Effector CD4-positive, alpha-beta T cell (primary cell): ENCODE results near the gene ENOX2.
"Not testable (repeated sequence)": the region's sequence is repeated elsewhere in the genome, so short reads cannot be mapped to it uniquely, and the experiment has no call there.

ENCODE experiments used
- DNase-seq: peaks from one replicate; pipeline ENCODE4 v3.0.0-alpha.2; 2020
- total RNA-seq: gene quantifications from one replicate; lab custom pipeline; 2026; lab: John Stamatoyannopoulos, UW

Gene ENOX2
- total RNA-seq = 15.0 reads per million, percentile 40 among the genes with 10 or more reads in this experiment

DNA sequence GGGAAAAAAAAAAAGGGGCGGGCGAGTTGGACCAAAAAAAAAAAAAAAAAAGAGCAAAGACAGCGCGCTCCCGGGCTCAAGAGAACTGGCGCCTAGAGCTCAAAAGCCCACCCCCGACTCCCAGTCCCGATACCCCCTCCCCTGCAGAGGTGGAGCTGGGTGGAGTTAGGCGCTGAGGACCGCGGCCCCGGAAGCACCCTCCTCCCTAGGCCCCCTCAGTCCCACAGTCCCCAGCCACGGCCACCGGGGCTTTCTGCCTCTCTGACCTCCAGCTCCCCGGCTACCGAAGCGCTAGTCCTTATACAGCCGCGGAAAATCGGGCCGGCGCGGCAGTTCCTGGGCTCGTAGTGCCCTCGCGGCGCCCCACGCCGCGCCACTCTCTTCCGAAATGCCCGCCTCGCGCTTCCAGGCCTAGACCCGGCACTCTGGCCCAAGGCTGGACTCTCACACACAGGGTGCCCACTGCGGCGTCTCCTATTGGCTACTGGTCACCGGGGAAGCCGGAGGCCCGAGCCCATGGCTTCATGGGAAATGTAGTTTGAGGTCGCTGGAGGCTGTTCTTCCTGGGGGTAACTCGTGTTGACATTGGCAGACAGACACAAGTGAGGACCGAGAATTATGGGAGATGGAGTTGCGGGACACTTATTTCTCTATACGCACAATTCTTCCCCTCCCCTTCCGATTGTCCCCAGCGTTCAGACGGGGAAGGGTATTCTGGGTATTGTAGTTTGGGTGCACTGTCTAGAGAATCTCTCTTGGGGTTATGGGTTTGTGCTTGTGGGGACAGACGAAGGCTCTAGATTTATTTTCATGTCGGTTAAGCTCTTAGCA is at the start of gene ENOX2:
Gene ENOX2, minus strand, starts transcription at position 427 of the 831 bp plus-strand sequence. CDS start 199,993 bp downstream, outside the sequence.
- DNase-seq = peak; percentile 77

- no peak for DNase-seq
Observed at GRCh38 chrX:130952266-130953043, 49.4 kb upstream of the ENOX2 start.

DNA sequence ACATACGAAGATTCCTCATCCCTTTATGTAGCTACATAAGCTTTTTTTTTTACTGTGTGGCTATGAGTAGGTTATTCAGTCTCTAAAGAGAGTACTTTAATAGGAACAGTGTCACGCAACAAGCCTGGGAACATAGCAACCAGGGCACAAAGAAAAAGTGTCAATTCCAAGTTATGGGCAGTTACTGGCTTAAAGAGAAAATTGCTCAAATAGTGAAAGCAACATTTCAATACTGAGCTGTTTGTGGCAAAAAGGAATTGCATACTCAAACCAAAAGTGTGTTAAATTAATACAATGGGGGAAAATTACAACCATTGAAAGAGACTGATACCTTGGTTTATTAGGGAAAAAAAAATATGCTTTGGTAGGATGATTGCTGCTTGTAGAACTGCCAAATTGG is 41.2 kb upstream of the ENOX2 start:
- no peak for DNase-seq

DNA sequence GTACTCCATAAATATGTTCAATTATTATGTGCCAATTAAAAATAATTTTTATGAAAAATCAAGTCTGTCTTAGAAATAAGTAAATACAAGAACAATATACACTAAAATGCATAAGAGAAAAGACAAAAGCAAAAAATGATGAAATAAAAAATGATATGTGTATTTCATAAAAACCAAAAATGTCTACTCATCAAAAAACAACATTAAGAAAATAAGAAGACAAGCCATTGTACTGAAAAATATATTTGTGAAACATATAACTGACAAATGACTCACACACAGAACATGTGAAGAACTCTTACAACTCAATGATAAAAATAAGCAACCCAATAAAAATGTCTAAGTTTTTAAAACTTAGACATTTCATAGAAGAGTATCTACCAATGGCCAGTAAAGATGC is 34.1 kb upstream of the ENOX2 start:
- no peak for DNase-seq

- no peak for DNase-seq
Observed at GRCh38 chrX:130933358-130933757, 30.3 kb upstream of the ENOX2 start.

GRCh38 chrX:130920405-130920804 is 17.4 kb upstream of the ENOX2 start:
- not testable (repeated sequence) for DNase-seq

- not testable (repeated sequence) for DNase-seq
Observed at GRCh38 chrX:130919676-130920075, 16.7 kb upstream of the ENOX2 start.

- not testable (repeated sequence) for DNase-seq
Observed at GRCh38 chrX:130918498-130918897, 15.5 kb upstream of the ENOX2 start.

DNA sequence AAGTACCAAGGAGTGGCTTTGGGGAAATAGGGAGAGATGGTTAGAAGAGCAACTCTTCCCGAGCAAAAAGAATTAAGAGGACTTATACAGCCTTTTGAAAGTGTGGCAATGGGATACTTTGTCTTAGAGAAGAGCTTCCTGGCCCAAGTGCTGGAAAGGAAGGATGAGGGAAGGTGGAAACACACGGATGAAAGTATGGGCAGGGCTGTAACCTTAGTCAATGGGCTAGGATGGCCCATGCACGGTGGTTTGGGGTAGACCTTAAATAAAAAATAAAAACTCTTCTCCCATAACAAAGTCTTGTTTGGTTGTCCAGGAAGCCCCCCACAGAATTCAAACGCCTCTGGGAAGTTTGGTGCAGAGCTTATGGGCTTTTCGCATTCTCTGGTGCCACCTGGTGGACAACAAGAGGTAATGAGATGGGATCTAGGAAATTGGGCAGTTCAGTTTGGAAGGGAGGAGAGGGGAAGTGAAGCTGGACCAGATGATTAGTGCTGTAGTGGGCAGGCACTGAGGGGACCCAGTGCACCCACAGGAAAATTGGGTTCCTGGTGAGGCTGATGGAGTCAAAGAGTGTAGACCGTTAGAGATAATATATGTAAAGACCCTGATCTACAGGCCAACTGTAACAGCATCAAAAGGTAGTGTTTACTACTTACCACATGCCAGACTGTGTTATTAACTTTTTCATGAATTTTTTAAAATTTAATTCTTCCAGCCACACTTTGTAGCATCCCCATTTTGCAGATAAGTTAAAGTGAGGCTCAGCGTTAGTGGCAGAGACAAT is 13.8 kb upstream of the ENOX2 start:
- peak; percentile 28 for DNase-seq

- no peak for DNase-seq
Observed at GRCh38 chrX:130915302-130915701, 12.3 kb upstream of the ENOX2 start.

DNA sequence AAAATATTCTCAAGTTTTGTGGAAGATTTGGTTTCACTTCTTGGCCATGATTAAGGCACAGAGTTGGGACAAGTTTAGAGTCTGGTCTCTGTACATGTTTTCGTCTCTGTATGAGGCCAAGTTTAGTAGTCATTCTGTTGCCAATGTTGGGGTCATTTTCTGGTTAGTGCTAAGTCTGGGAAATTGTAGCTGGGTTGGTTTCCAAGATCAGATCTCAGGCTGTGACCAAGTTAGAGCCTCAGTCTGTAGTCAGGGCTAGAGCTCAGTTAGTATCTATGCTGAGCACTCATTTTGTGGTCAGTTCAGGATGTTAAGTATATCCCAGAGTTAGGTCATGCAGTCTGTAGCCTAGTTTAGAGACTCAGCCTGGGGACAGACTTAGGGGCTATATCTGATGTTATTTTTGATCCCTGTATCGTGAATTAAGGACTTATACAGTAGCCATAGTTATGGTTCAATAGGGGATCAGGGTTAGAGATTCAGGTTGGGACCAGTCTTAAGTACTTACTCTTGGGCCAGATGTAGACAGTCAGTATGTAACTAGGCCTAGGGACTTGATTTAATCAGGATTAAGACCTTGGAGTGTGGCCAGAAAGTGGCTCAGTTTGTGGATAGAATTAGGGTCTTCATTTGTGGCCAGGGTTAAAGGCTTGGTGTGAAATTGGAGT is 6.6 kb upstream of the ENOX2 start:
- DNase-seq = no peak

GRCh38 chrX:130906776-130907175 is 3.8 kb upstream of the ENOX2 start:
- no peak for DNase-seq

- no peak for DNase-seq
Observed at GRCh38 chrX:130902446-130902782, 595 bp downstream of the ENOX2 start.

DNA sequence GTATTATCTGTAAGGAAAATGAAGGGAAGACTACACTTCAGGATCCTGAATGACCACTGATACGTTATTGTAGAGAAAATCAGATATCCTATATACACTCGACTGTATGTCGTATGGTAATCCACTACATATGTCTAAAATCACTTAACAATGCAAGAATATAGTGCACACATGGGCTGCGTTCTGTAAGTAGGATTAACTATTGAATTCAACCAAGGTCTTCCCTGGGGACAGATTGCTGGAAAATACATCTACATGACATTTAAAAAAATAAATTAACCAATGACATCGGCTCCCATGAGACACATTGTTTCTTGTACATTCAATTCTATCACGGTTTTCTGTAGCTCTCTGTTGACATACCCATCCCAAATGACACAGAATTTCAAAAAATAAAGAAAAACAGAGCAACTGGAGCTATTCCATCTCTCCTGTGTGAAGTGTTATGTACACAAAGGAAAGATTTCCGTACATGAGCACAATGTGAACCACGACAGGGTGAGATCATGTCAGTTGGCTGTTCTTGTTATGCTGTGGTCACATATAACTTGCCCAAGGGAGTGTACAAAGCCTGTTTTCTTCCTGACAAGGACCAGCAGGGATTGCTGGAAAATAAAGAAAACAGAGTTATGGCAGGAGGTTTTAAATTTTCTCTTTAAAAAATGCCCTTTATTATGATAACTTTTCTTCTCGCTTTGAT is 6.1 kb downstream of the ENOX2 start:
- DNase-seq = no peak

GRCh38 chrX:130896026-130896425 is 7.0 kb downstream of the ENOX2 start:
- DNase-seq = no peak

GRCh38 chrX:130895299-130895698 is 7.7 kb downstream of the ENOX2 start:
- DNase-seq = no peak

- DNase-seq = no peak
Observed at GRCh38 chrX:130893356-130894085, 9.5 kb downstream of the ENOX2 start.

DNA sequence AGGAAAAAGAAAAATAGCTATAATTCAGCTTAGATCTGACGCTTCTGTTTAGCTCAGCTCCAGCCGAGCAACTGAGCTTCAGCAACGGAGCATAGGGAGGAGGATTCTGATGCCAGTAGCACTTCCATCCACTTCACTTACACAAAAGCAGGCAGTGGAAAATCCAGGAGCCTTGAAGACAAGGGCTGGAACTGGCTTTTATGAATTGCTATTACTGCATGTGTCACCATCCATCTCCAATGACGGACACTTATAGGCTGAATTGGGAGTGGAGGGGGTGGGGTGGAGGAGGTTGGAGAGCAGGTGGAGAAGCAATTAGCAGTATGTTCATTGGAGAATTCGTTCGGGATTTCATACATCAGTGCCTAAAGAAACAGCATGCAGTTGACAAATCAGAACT is 15.6 kb downstream of the ENOX2 start:
- DNase-seq = no peak

GRCh38 chrX:130885996-130886395 is 17.0 kb downstream of the ENOX2 start:
- no peak for DNase-seq

GRCh38 chrX:130885508-130885907 is 17.5 kb downstream of the ENOX2 start:
- DNase-seq = no peak

DNA sequence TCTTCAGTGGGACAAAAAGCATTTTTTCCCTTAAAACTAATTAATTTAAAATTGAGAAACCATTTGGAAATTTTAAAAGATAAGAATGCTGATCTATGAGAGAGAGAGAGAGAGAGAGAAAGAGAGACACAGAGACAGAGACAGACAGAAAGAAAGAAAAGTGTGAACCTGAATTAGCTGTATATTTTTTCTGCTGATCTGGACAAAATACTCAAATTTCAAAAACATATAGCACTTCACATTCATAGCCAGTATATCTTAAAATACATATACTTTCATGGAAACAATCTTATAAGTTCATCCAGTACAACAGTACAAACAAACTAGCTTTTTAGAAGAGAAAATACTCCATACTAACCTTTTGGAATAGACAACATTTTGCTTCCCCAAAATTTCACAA is 18.4 kb downstream of the ENOX2 start:
- DNase-seq = no peak
